Activated CD4-positive, alpha-beta T cell treated with anti-CD3 and anti-CD28 coated beads for 48 hours (primary cell): ENCODE results near the gene PALM.
"Not testable (repeated sequence)": the region's sequence is repeated elsewhere in the genome, so short reads cannot be mapped to it uniquely, and the experiment has no call there.

Experiments used
- DNase-seq: peaks from one replicate; pipeline ENCODE4 v3.0.0-alpha.2; 2020

Gene PALM, protein sequence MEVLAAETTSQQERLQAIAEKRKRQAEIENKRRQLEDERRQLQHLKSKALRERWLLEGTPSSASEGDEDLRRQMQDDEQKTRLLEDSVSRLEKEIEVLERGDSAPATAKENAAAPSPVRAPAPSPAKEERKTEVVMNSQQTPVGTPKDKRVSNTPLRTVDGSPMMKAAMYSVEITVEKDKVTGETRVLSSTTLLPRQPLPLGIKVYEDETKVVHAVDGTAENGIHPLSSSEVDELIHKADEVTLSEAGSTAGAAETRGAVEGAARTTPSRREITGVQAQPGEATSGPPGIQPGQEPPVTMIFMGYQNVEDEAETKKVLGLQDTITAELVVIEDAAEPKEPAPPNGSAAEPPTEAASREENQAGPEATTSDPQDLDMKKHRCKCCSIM

GRCh38 chr19:708154-709143, at the start of gene PALM:
Gene PALM, plus strand, starts transcription at chr19:708935. Its CDS starts 212 bp downstream, at chr19:709147.
- no peak for DNase-seq

- no peak for DNase-seq
Observed at GRCh38 chr19:660793-661426, 47.8 kb upstream of the PALM start.

- DNase-seq, result peak; percentile 76
Observed at GRCh38 chr19:661427-662196, 47.1 kb upstream of the PALM start.

- DNase-seq, result peak; percentile 80
Observed at GRCh38 chr19:662207-662961, 46.4 kb upstream of the PALM start.

DNA sequence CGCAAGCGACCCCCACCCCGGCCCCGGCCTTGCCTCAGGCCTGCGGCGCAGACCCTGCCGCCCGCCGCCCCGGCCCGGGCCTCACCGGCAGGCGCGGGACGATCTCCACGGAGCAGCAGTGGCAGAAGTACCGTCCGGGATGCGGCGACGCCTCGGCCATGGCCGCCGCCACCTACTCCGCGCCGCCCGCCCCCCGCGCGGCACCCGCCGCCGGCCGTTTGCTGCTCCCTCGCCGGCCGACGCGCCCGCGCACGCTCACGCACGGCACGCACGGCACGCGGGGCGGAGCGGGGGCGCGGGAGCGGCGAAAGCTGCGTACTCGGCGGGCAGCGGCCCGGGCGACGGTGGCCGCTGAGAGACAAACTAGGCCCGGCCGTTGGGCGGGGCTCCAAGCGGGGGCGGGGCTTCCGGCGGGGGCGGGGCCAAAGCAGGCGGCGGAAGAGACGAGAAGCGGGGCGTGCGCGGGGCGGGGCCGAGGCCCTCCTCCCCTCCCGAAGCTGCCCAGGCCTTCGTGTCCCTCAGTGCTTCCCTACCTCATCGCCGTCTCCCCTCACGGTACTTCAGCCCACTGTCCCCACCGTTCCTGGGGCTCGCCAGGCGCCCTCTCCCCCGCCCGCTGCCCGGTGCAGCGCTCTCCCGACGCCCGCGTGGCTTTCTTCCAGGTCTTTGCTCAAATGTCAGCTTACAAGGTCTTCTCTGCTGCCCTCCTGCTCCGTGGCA, 45.6 kb upstream of the PALM start, which contains the start of gene RNF126:
TSS of gene RNF126 (minus strand) at position 253 of the 720 bp plus-strand sequence. CDS start at position 160, 93 bp downstream.
- peak; percentile 93 for DNase-seq

- DNase-seq, result peak; percentile 22
Observed at GRCh38 chr19:663682-664117, 45.0 kb upstream of the PALM start.

DNA sequence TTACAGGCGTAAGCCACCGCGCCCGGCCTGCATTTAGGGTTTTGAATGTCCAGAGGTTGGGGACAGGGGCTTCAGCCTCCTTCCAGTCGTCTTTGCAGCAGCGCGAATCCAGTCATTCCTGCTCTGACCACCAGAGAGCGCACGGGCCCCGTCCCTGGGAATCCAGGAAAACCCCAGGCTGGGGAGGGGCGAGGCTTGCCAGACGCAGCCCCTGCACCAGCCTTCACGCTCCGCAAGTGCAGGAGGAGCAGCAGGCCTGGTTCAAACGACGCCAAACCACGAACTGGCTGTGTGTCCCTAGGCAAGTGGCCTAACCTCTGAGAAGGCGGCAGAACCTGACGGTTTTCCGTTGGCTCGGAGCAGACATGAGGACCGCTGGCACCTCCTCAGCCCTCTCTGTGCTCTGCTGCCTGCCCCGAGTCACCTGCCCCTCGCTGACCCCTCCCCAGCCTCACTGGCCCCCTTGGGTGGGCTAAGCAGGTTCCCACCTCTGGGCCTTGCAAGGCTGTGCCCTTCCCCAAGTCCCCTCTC, 43.8 kb upstream of the PALM start:
- peak; percentile 90 for DNase-seq

- DNase-seq, result not testable (repeated sequence)
Observed at GRCh38 chr19:666985-667573, 41.7 kb upstream of the PALM start.

DNA sequence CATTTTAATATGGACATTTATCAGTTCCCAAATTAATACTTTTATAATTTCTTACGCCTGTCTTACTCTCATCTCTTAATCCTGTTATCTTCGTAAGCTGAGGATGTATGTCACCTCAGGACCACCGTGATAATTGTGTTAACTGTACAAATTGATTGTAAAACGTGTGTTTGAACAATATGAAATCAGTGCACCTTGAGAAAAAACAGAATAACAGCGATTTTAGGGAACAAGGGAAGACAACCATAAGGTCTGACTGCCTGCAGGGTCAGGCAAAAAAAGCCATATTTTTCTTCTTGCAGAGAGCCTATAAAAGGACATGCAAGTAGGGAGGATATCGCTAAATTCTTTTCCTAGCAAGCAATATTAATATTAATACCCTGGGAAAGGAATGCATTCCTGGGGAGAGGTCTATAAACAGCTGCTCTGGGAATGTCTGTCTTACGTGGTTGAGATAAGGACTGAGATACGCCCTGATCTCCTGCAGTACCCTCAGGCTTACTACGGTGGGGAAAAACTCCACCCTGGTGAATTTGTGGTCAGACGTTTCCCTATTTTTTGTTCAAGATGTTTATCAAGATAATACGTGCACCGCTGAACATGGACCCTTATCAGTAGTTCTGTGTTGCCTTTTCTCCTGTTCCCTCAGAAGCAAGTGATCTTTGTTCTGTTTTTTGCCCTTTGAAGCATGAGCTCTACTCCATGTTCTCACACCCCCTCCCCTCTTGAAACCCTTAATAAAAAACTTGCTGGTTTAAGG, 39.9 kb upstream of the PALM start:
- not testable (repeated sequence) for DNase-seq

DNA sequence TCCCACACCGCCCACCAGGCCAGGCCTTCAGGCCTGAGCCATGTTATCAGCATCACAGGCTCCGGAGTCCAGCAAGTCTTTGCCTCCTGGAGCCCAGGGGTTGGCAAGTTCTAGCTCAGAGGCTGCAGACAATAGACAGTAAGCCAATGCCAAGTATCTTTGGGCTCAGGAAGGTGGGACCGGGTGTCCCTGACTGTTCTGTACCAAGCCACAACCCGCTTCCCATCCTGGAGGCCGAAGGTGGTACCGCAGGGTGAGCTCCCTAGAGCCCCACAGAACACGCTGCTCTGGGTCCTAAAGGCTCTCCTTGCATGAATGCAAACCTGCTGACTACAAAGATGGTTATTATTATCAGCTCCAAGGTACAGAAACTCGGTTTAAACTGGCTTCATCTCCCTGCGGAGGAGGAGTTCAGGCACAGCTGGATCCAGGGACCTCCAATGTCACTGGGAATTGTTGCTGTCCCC, 38.1 kb upstream of the PALM start:
- peak; percentile 49 for DNase-seq

- DNase-seq, result no peak
Observed at GRCh38 chr19:674282-675151, 34.2 kb upstream of the PALM start.

DNA sequence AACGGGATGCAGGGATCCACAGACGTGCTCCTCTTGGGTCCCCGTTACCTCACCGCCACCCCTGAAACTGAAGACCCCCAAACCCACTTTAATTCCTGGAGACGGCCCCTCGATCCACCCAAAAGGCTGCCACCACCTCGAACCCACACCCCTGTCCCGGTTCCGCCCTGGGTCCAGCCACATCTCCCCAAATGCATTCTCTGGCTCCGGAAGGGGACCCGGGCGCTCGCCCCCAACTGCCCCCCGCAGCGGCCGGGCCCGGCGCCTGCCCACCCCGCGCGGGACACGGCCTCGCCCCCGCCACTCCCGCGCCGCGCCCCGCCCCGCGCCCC, 32.8 kb upstream of the PALM start:
- no peak for DNase-seq

GRCh38 chr19:676339-677105, 32.2 kb upstream of the PALM start, which contains the start of gene FSTL3:
Gene FSTL3, plus strand, starts transcription at chr19:676392. Its CDS starts 32 bp downstream, at chr19:676424.
- no peak for DNase-seq

- no peak for DNase-seq
Observed at GRCh38 chr19:677201-677600, 31.5 kb upstream of the PALM start.

DNA sequence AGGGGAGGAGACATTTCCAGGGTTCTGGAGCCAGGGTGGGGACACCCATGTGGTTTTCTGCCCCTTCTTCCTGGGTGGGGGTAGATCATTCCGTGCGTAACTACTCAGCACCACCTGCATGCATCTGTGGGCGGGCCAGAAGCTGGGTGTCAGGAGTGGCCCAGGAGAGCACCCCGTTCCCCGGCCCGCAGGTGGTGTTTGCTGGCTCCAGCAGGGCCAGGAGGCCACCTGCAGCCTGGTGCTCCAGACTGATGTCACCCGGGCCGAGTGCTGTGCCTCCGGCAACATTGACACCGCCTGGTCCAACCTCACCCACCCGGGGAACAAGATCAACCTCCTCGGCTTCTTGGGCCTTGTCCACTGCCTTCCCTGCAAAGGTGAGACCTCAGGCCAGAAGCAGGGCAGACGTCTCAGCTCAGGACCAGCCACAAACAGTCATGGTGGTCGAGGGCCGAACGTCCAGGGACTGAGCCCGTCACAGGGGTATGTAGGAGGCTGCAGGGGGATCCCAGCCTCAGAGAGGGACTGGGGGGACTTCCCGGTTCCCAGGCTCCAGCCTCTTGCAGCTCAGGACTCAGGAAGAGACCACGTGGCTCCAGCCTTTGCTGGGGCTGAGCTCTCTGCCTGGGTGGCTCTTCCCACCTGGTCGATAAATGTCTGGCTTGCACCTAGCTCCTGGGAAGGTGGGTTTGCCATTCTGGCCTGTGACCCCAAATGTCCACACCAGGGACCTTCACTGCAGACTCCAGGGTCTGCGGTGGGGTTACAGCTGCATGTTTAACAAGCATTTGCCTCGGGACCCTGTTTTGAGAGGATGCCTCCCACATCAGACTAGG, 30.9 kb upstream of the PALM start:
- no peak for DNase-seq

DNA sequence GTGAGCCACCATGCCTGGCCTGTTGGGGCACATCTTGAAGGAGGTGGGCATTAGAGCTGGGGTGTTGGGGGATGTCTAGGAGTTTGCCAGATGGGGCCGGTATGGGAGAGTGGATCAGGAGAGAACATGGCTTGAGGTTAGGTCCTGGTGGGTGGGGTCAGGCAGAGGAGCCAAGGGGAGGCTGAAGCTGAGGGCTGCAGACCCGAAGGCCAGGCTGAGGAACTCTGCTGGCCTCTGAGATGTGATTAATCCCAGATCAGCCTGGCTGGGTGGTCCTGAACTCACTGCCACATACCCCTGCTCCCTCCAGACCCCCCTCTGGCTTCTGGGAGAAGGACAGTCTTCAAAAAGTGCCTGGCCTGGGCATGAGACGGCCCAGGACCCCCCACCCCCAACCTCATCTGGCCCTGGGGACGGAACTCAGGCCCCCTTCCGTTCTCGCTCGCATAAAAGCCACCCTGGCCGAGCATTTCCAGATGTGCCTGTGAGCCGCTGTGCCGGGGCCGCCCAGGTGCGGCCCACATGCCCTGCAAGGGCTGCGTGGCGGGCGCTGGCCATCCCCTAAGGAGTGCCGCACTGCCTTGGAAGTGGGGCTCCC, 29.8 kb upstream of the PALM start:
- no peak for DNase-seq
